Right lung (tissue), 10 donors: ENCODE measurements around the gene SAT1. TPM values are rescaled to one million over a fixed set of nuclear protein-coding genes. Genes with fewer than 3 reads are reported as not detected.
"Not testable (repeated sequence)": the region's sequence is repeated elsewhere in the genome, so short reads cannot be mapped to it uniquely, and the experiment has no call there.

ENCODE experiments used
- DNase-seq, 2 donors: peaks; one replicate each; pipeline ENCODE4 v3.0.0-alpha.2; 2013
- long read RNA-seq, 8 donors: transcript quantifications; one replicate each; lab custom pipeline, GENCODE V29; 2026
- polyA plus RNA-seq, 5 donors: library from polyadenylated mRNA; unstranded; fragments of 120-200 nt; gene quantifications; one replicate each; pipeline versions ENCODE4 v1.2.1 to v1.2.3, GENCODE V29; 2013; ENCODE audit warnings: inconsistent platforms in 1 of 5, low replicate concordance in 1 of 5; ENCODE audit not compliant: insufficient read length in 5 of 5, insufficient read depth in 1 of 5

Gene SAT1
- 100 to 1,000 TPM; 293 to 457 (median 336) TPM for polyA plus RNA-seq
- long read RNA-seq, donor 1, transcript SAT1-204 (6 exons, 1,065 nt) = major isoform, 107 of 314 reads
- long read RNA-seq, donor 1, transcript SAT1-201 (2 exons, 801 nt) = minor isoform, 14 of 314 reads
- long read RNA-seq, donor 1, transcript SAT1-202 (3 exons, 909 nt) = minor isoform, 33 of 314 reads
- long read RNA-seq, donor 1, transcript SAT1-207 (3 exons, 1,033 nt) = minor isoform, 98 of 314 reads
- long read RNA-seq, donor 1, partial matches to known transcripts = 14 of 314 reads
- long read RNA-seq, donor 1, other reads (novel, unspliced or antisense) = 25 of 314 reads
- long read RNA-seq, donor 2, transcript SAT1-207 (3 exons, 1,033 nt) = major isoform, 59 of 143 reads
- long read RNA-seq, donor 2, transcript SAT1-202 (3 exons, 909 nt) = minor isoform, 13 of 143 reads
- long read RNA-seq, donor 2, transcript SAT1-204 (6 exons, 1,065 nt) = minor isoform, 34 of 143 reads
- long read RNA-seq, donor 2, transcript SAT1-201 (2 exons, 801 nt) = minor isoform, 13 of 143 reads
- long read RNA-seq, donor 2, partial matches to known transcripts = 0 of 143 reads
- long read RNA-seq, donor 2, other reads (novel, unspliced or antisense) = 10 of 143 reads
- long read RNA-seq, donor 3, transcript SAT1-207 (3 exons, 1,033 nt) = major isoform, 79 of 266 reads
- long read RNA-seq, donor 3, transcript SAT1-202 (3 exons, 909 nt) = minor isoform, 31 of 266 reads
- long read RNA-seq, donor 3, transcript SAT1-204 (6 exons, 1,065 nt) = minor isoform, 67 of 266 reads
- long read RNA-seq, donor 3, transcript SAT1-201 (2 exons, 801 nt) = minor isoform, 9 of 266 reads
- long read RNA-seq, donor 3, partial matches to known transcripts = 54 of 266 reads
- long read RNA-seq, donor 3, other reads (novel, unspliced or antisense) = 14 of 266 reads
- long read RNA-seq, donor 4, transcript SAT1-204 (6 exons, 1,065 nt) = minor isoform, 44 of 165 reads
- long read RNA-seq, donor 4, transcript SAT1-207 (3 exons, 1,033 nt) = major isoform, 63 of 165 reads
- long read RNA-seq, donor 4, transcript SAT1-202 (3 exons, 909 nt) = minor isoform, 33 of 165 reads
- long read RNA-seq, donor 4, partial matches to known transcripts = 0 of 165 reads
- long read RNA-seq, donor 4, other reads (novel, unspliced or antisense) = 17 of 165 reads
- long read RNA-seq, donor 5, transcript SAT1-204 (6 exons, 1,065 nt) = major isoform, 84 of 2,771 reads
- long read RNA-seq, donor 5, transcript SAT1-202 (3 exons, 909 nt) = minor isoform, 45 of 2,771 reads
- long read RNA-seq, donor 5, transcript SAT1-207 (3 exons, 1,033 nt) = major isoform, 84 of 2,771 reads
- long read RNA-seq, donor 5, transcript SAT1-201 (2 exons, 801 nt) = minor isoform, 14 of 2,771 reads
- long read RNA-seq, donor 5, partial matches to known transcripts = 2,508 of 2,771 reads
- long read RNA-seq, donor 5, other reads (novel, unspliced or antisense) = 15 of 2,771 reads
- long read RNA-seq, donor 6, transcript SAT1-207 (3 exons, 1,033 nt) = major isoform, 144 of 324 reads
- long read RNA-seq, donor 6, transcript SAT1-204 (6 exons, 1,065 nt) = minor isoform, 77 of 324 reads
- long read RNA-seq, donor 6, transcript SAT1-201 (2 exons, 801 nt) = minor isoform, 21 of 324 reads
- long read RNA-seq, donor 6, transcript SAT1-202 (3 exons, 909 nt) = minor isoform, 40 of 324 reads
- long read RNA-seq, donor 6, partial matches to known transcripts = 0 of 324 reads
- long read RNA-seq, donor 6, other reads (novel, unspliced or antisense) = 19 of 324 reads
- long read RNA-seq, donor 7, transcript SAT1-204 (6 exons, 1,065 nt) = minor isoform, 45 of 193 reads
- long read RNA-seq, donor 7, transcript SAT1-207 (3 exons, 1,033 nt) = major isoform, 98 of 193 reads
- long read RNA-seq, donor 7, transcript SAT1-201 (2 exons, 801 nt) = minor isoform, 7 of 193 reads
- long read RNA-seq, donor 7, transcript SAT1-202 (3 exons, 909 nt) = minor isoform, 13 of 193 reads
- long read RNA-seq, donor 7, partial matches to known transcripts = 0 of 193 reads
- long read RNA-seq, donor 7, other reads (novel, unspliced or antisense) = 17 of 193 reads
- long read RNA-seq, donor 8, transcript SAT1-204 (6 exons, 1,065 nt) = major isoform, 23 of 72 reads
- long read RNA-seq, donor 8, transcript SAT1-202 (3 exons, 909 nt) = minor isoform, 7 of 72 reads
- long read RNA-seq, donor 8, transcript SAT1-207 (3 exons, 1,033 nt) = minor isoform, 19 of 72 reads
- long read RNA-seq, donor 8, partial matches to known transcripts = 0 of 72 reads
- long read RNA-seq, donor 8, other reads (novel, unspliced or antisense) = 13 of 72 reads

DNA sequence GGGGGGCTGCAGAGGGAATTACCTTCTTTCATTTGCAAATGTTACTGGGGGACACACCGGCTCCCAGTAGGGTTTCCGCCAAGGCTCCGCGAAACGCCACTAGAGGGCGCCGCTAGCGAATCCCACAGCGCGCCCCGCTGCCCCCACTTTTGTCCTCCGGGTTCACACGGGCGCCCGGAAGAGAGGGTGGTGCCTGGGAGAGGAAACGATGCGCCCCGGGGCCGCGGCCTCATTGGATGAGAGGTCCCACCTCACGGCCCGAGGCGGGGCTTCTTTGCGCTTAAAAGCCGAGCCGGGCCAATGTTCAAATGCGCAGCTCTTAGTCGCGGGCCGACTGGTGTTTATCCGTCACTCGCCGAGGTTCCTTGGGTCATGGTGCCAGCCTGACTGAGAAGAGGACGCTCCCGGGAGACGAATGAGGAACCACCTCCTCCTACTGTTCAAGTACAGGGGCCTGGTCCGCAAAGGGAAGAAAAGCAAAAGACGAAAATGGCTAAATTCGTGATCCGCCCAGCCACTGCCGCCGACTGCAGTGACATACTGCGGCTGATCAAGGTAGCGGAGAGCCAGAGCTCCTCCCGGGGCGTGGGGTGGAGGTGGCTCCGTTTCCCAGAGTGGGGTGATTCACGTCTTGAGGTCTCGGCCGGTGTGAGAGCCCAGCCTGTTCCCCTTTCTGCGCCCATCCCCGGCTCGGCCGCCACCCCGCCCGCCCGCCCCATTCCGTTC, at the start of gene SAT1:
Gene SAT1 (plus strand): TSS at position 311 of the 726 bp plus-strand sequence. CDS start 179 bp downstream, at position 490.
- peak; percentile 90 to 93 for DNase-seq

DNA sequence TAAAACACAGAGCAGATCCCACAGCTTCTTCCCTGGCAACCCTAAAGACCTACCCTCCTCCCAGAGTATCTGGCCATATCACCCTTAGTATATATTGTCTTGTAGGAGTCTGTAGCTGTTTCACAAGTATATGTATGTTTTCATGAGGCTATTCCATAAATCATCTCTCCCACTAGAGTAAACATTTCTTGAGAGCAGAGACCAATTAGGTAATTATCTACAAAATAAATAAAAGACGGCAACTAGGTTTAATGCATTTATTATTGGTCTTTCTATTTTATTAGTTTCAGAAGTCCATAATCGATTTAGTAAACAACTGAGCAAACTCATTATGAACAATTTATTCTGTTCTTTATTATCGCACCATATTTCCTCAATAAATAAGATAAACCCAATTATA, 46.9 kb upstream of the SAT1 start:
- no peak for DNase-seq

DNA sequence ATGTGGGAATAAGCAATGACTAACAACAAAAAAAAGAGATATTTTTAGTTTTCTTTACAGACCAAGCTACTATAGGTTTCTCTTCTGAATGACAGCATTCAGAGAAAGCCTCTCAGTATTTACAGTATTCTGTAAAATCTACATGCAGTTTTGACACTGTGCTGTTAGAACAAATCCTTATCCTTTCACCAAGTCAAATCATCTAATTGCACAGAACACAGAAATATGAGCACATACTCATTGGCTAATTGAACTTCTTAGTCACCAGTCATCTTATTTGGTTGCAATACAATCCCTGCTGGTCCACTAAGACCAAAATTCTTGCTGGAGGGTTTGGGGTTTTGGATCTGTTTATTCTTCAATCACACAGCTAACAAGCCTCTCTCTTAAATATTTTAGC, 45.6 kb upstream of the SAT1 start:
- no peak for DNase-seq

DNA sequence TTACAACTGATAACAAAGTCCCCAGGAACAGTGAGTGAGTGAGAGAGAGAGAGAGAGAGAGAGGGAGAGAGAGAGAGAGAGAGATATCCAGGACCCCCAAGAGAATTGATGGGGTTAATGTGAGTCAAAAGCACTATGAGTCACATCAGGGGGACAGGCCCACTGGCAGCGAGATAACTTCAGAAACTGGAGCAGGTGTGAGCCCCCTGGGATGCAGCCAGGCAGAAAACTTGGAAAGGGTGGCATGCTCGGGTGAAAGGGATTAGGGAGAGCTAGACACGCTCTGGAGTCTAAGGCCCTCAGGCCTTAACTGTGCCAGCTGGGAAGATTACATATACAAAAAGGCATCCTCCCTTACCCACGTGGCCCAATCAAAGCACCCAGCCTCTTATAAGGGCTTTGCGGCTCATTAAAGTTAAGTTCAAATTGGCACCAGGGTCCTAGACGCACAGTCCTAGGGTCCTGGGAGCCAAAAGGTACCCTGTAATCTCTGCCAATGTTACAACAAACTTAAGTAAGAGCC, 40.7 kb upstream of the SAT1 start:
- peak; percentile 47 for DNase-seq

DNA sequence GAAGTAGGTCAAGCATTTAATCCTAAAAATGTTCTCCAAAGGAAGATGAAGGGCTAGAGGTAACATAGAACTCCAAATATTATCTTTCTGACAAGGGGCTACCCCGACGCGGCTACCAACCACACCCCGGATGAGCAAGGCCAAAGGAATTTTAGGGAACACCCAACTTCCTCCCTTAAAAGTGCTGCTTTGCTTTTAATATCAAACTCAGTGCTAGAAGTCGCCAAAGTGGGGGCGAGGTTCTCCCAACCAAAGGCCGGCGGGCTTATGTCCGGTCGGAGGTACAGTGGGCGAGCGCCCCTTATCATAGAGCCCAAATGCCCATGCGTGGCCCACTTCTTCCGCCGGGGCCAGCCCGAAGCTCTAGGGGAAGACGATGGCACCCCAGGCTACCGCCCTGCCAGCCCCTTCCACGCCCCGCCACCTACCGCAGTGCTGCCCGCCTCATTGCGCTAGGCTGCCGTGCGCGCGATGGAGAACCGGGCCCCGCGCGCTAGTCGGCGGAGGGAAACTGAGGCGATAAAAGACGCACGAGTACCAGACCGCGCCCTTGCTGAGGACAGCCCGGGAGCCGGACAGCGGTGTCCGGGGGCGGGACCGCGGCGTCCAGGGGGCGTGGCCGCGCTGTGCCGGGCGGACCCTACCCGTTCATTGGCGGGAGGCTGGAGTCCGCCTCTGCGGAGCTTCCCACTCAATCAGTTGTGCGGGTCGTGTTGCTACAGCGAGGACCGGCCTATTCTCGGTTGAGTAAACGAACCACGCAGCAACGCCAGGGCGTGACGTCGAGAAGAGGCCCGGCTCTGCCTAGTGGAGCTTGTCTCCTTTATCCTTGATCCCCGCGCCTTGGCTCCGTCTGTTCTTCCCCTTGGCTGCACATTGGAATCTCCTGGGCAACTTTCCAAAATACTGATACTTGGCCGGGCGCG, 40.0 kb upstream of the SAT1 start, which contains the start of gene ACOT9:
Gene ACOT9 (minus strand): TSS at position 580 of the 926 bp plus-strand sequence. CDS start 132 bp downstream, at position 448.
- peak; percentile 87 to 88 for DNase-seq

DNA sequence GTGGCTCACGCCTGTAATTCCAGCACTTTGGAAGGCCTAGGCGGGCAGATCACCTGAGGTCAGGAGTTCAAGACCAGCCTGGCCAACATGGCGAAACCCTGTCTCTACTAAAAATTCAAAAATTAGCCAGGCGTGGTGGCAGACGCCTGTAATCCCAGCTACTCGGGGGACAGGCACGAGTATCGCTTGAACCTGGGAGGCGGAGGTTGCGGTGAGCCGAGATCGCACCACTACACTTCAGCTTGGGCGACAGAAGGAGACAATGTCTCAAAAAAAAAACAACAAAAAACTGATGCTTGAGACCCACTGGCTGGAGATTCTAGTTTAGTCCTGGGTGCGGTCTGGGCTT, 39.4 kb upstream of the SAT1 start:
- DNase-seq = not testable (repeated sequence)

DNA sequence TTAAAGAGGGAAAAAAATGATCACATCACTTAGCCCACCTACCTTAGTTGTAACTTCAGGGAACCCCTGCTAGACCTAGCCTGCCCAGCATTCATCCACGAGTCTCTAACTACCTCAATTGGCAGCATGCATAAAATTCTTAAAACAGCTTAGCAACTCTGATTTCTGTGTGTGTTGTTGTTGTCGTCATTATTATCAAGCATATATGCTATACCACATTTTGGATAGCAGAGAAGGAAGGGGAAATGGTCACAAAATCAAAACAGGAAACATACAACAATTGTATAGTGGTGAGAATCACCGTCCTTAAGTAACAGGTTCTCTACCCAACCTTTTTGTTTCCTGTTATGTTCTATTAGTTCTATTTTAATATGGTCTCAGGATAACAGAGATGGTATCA, 37.2 kb upstream of the SAT1 start:
- DNase-seq = no peak

DNA sequence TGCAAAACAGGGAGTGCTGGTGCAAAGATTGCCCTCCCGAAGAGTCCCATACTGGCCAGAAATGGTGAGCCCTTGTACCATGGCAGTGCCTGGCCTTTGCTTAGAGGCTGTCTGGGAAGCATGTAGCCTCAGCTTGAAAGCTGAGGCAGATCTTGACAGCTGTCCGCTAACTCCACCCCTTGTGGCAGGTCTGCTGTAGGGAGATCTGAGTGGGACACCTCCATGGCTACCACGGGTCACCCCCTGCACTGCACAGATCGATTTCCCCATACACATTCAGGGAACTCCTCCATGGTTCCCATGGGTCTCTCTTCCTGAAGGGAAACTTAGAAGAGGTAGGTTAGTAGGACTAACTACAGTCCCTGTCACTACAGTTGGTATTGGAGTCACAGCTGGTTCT, 33.8 kb upstream of the SAT1 start:
- DNase-seq = no peak

DNA sequence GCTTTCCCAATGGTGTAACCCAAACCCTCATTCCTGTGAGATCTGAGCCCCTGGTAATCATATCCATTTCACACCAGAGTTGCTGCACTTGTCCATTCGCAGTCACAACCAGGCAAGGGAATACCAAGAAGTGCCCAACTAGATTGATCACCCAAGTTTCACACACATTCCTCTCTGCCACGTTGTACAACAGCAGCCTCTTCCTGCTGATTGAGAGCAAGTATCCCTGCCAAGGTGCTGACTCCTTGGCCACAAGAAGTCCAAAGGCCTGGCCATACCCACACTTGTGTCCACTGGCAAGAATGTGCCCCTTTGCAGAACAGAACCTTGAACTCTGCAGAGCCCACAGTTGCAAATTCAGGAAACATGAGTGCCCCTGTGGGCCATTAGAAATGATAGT, 33.4 kb upstream of the SAT1 start:
- DNase-seq = no peak

DNA sequence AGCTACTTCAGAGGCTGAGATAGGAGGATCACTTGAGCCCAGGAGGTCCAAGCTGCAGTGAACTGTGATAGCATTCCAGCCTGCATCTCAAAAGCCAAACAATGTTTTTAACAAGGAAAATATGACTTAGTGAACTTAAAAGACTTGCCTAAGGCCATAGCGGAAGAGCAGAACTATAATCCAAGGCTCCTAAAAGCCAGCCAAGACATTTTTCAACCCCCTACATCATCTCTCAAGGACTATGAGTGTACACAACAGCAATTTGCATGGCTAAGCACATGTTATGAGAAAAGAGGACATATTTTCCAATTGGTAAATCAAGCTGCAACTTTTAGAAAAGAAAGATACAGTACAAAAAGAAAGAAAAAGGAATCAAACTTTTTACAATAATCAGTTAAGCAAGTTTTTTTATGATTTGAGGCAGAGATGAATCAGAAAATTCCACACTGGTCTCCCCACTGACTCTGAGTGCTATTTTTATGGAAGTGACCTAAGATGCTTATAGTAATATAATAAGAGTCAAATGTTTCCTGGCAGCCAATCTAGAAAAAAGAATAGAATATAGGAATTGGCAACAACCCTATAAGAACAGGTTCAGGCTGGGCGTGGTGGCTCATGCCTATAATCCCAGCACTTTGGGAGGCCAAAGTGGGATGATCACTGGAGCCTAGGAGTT, 30.1 kb upstream of the SAT1 start:
- no peak for DNase-seq

DNA sequence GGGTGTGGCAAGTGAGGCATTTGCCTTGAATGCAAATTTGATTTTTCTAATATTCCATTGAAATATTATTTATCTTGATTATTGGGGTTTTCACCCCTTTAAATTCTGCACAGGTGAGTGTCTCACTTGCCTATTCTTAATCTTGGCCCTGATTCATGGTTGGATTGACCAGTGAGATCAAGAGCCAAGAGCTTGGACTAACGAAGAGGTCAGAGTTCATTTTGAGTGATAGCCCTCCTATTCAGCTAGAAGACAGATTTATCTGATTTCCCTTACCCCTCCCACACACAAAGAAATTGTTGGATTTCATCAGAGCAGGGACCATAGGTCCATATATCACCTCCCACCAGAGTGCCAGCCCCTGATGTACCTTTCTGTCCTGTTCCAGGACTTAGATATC, 28.3 kb upstream of the SAT1 start:
- no peak for DNase-seq

DNA sequence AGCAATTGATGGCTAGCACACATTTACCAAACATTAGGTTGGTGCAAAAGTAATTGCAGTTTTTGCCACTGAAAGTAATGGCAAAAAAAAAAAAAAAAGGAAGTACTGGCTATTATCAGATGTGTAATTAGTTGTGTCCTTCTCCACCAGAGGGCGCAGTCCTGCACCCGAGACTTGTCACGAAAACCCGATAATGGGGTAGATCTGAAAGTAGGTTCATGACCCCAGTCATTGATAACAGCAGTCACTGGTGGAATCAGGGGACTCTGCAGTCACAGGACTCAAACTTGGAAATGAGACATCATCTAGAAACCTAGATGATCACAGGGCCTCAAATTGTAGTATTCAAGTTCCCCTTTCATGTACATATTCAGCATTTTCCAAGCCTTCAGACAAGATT, 26.8 kb upstream of the SAT1 start:
- DNase-seq = peak; percentile 18 to 46

DNA sequence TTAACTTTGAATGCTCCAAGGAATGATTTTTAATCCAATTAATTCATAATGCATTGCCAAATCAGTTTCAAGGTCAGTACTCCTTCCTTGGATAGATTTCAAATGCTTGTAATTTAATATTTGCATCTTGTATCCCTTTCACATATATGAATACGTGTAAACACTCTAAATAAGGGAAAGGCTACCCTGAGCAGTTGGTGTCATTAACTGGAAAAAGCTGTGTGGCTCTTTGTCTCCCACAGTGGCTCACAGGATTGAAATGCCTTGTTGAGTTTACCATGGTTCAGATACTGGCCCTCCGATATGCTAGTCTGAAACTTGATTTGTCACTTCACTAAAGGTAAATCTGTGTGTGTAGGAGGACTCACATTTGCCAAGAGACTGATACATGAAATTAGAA, 23.2 kb upstream of the SAT1 start:
- no peak for DNase-seq

DNA sequence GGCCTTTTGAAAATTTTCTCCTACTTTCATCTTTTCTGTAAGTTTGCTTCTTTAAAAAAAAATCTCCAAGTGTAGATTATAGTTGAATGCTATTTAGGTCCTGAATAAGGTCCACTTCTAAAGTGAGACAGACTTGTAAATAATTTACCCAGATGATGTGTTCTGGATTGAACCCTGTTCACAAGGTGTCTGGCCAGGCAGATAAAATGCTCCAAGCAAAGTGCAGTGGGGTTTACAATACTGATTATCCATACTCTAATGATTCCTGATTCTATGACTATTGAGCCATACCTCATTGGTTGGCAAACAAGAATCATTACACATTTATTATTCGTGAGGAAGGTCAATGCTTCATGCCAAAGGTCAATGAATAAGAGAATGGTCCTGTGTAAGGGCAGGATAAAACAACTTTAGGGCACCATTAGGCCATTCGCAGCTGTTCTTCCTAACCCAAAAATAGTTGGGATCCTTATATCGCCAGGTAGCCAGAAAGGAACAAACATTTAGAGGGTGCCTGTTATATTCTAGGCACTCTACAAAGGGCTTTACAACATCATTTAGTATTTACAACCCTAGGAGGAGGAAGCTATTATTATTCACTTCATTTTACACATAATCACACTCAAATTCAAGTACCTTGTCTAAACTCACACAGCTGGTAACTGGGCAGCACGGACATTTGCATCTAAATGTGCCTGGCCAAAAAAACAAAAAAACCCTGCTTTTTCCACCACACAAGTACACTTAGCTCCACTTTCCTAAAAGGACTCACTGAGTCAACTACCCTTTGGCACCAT, 18.6 kb upstream of the SAT1 start:
- DNase-seq = no peak

DNA sequence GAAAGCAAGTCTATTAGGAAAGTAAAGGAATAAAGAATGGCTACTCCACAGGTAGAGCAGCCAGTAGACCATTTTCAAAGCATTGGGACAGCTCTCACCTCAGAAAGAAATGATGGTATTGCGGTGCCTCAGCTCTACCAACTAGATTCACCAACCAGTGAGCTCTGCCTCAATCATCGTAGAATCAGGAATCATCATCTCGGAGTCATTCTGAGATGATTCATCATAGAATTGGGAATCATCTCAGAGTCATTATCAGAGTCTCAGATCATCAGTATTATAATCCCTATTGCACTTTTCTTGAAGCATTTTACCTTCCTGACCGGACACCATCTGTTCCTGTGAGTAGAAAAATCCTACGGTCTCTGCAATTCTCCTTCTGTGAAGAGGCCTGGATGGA, 17.5 kb upstream of the SAT1 start:
- DNase-seq = no peak

DNA sequence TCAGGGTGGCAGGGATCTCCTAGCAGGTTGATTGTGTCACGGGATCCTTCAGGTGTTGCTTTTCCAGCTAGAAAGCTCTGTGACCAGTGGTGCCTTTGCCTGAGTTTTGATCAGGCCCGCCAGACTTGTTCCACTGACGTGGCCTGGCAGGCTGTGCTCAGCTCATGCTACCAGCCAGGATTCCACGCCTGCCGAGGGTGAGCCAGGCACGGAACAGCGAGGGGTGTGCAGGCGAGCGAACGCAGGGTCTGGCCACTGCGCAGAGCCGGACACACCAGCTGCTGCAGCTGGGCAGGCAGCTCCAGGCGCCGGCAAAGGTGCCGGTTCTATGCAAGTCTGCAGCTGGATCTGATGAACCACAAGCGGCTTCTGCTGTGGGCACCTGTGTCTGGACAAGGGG, 17.1 kb upstream of the SAT1 start:
- no peak for DNase-seq
